K562 (cell line): ENCODE measurements around the gene UHMK1. TPM values are rescaled to one million over a fixed set of nuclear protein-coding genes. Genes with fewer than 3 reads are reported as not detected.

Experiments used
- ADNP ChIP-seq: fragments of 200-800 bp; sonication (Bioruptor generic); IDR thresholded peaks from 2 replicates; pipeline ENCODE4 v1.6.1; 2016; ENCODE audit warnings: missing genetic modification characterization, missing compliant biosample characterization
- ARID1B ChIP-seq: fragments of 450-650 bp; IDR thresholded peaks from 2 replicates; pipeline ENCODE4 v1.6.1; 2016; ENCODE audit warnings: antibody characterized with exemption, mild to moderate bottlenecking, inconsistent platforms
- CBFA2T2 ChIP-seq: fragments of 450-650 bp; conservative IDR thresholded peaks from 2 replicates; pipeline ENCODE4 v1.6.1; 2017; ENCODE audit warnings: mild to moderate bottlenecking
- CCNT2 ChIP-seq: IDR thresholded peaks from 2 replicates; pipeline ENCODE4 v1.6.1; 2011; ENCODE audit warnings: borderline replicate concordance, low read depth, mild to moderate bottlenecking, moderate library complexity, mixed read lengths, low read length; ENCODE audit not compliant: insufficient read length; ENCODE audit errors: extremely low read depth
- ELF1 ChIP-seq: fragments of 200-800 bp; sonication (Bioruptor generic); IDR thresholded peaks from 2 replicates; pipeline ENCODE4 v1.6.1; 2016; ENCODE audit warnings: missing genetic modification characterization, missing compliant biosample characterization
- FIP1L1 ChIP-seq: fragments of 200-400 bp; formaldehyde crosslinking; IDR thresholded peaks from 2 replicates; pipeline ENCODE4 v1.6.1; 2018; ENCODE audit warnings: mild to moderate bottlenecking, low read depth, low read length; ENCODE audit not compliant: poor library complexity, severe bottlenecking
- NCOR1 ChIP-seq: fragments of 450-650 bp; IDR thresholded peaks from 2 replicates; pipeline ENCODE4 v1.6.1; 2016; ENCODE audit warnings: mild to moderate bottlenecking, moderate library complexity
- NEUROD1 ChIP-seq: fragments of 150-350 bp; IDR thresholded peaks from 2 replicates; pipeline ENCODE4 v1.6.1; 2014; ENCODE audit warnings: borderline replicate concordance, low read length, low read depth; ENCODE audit not compliant: partially characterized antibody
- RBM14 ChIP-seq: fragments of 200-400 bp; formaldehyde crosslinking; IDR thresholded peaks from 2 replicates; pipeline ENCODE4 v1.6.1; 2018; ENCODE audit warnings: low read depth, mild to moderate bottlenecking, low read length, moderate library complexity, borderline replicate concordance; ENCODE audit not compliant: insufficient read depth
- SOX6 ChIP-seq: fragments of 450-650 bp; IDR thresholded peaks from 2 replicates; pipeline ENCODE4 v1.6.1; 2014; ENCODE audit warnings: mild to moderate bottlenecking
- STAT5B ChIP-seq: fragments of 250-450 bp; sonication (Bioruptor Pico); IDR thresholded peaks from 2 replicates; pipeline ENCODE4 v1.8.0; 2021; ENCODE audit warnings: mild to moderate bottlenecking, inconsistent platforms
- YY1 ChIP-seq, 3 experiments: IDR thresholded peaks; 2 replicates each; pipeline ENCODE4 v1.6.1; 2011; ENCODE audit warnings: low read length in 2 of 3, mild to moderate bottlenecking in 2 of 3, moderate library complexity in 2 of 3, borderline replicate concordance in 1 of 3, control low read depth in 1 of 3, low read depth in 1 of 3; ENCODE audit not compliant: insufficient read depth in 3 of 3, insufficient replicate concordance in 2 of 3, control insufficient read depth in 1 of 3, insufficient read length in 1 of 3; ENCODE audit errors: extremely low read depth in 1 of 3
- ZC3H8 ChIP-seq: fragments of 450-650 bp; IDR thresholded peaks from 2 replicates; pipeline ENCODE4 v1.6.1; 2017
- ZNF12 ChIP-seq: sonication (generic); formaldehyde crosslinking; IDR thresholded peaks from 2 replicates; pipeline ENCODE4 v1.4.0; 2020; ENCODE audit warnings: mild to moderate bottlenecking, missing genetic modification reagents
- ZNF561 ChIP-seq: fragments of 450-650 bp; formaldehyde crosslinking; conservative IDR thresholded peaks from 2 replicates; pipeline ENCODE4 v1.4.0; 2020; ENCODE audit warnings: mild to moderate bottlenecking, moderate library complexity
- ZNF586 ChIP-seq: fragments of 450-650 bp; formaldehyde crosslinking; conservative IDR thresholded peaks from 2 replicates; pipeline ENCODE4 v1.4.0; 2020; ENCODE audit warnings: mild to moderate bottlenecking, moderate library complexity
- polyA plus RNA-seq, 8 experiments: library from polyadenylated mRNA; depleted of rRNA in 4 of 8; stranded (reverse) in 5 of 8; unstranded in 3 of 8; fragments of >200 nt; fragmentation: Nextera tagmentation in 2 of 8; fragmentation: Illumina TruSeq in 1 of 8; extraction: Ambion mirVana in 2 of 8; extraction: Trizol in 1 of 8; gene quantifications; 2 replicates each; pipeline versions ENCODE4 v1.2.1 to v1.2.3, GENCODE V29; 2011 to 2014; ENCODE audit warnings: inconsistent platforms in 1 of 8, missing spikeins in 1 of 8
- total RNA-seq, 7 experiments: library from RNA; depleted of rRNA in 6 of 7; stranded (reverse); fragments of >200 nt in 6 of 7; fragmentation: Illumina TruSeq in 2 of 7; extraction: Trizol in 2 of 7; gene quantifications; 2 replicates each; pipeline versions ENCODE4 v1.2.1 to v1.2.3, GENCODE V29; 2011 to 2021; ENCODE audit warnings: low replicate concordance in 1 of 7
- TF ChIP-seq, protein P1 (sequence below): fragments of 250-450 bp; sonication (Bioruptor Pico); IDR thresholded peaks from 2 replicates; pipeline ENCODE4 v1.9.0; 2021; ENCODE audit warnings: mild to moderate bottlenecking
- TF ChIP-seq, protein P2 (sequence below): IDR thresholded peaks from 2 replicates; pipeline ENCODE4 v1.6.1; 2012; ENCODE audit warnings: low read depth, low read length, improper control_type of control experiment, borderline replicate concordance
- TF ChIP-seq, protein P3 (sequence below): fragments of 250-450 bp; sonication (Bioruptor Pico); IDR thresholded peaks from 2 replicates; pipeline ENCODE4 v1.4.0; 2020; ENCODE audit warnings: mild to moderate bottlenecking, moderate library complexity, borderline replicate concordance

UHMK1 gene
- total and polyA plus RNA-seq, 9 of the 15 experiments (the other 6 are each of a cell fraction or from before 2014, with no cell fraction given) = 13.1 to 72.4 (median 38.3) TPM

DNA sequence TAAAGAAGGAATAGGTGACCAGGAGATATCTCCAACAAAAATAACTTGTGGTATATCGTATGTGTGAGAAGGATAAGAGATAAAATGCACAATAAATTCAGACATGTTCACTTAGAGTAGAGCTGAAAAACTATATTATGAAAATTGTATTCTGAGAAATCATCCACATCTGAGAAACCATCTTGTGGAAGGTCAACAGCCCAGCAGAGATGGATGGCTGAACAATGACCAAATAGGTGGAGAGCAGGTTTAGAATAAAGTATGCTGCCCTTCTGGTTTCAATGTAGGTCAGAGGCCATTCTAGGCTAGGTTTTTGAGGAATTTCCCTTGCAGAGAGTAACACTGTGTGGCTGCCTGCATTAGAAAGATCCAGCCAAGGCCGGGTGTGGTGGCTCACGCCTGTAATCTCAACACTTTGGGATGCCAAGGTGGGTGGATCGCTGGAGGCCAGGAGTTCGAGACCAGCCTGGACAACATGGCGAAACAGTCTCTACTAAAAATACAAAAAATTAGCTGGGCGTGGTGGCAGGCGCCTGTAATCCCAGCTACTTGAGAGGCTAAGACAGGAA, 55.1 kb downstream of the UHMK1 start (continued):
- TF ChIP-seq, protein P1, sequence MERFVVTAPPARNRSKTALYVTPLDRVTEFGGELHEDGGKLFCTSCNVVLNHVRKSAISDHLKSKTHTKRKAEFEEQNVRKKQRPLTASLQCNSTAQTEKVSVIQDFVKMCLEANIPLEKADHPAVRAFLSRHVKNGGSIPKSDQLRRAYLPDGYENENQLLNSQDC = no peak
- TF ChIP-seq NCOR1 (peak; percentile 19; the same call in 1 of the 2 replicates), ZNF586 (CRISPR knock-in tag) (no peak), RBM14 (no peak), ZNF12 (no peak), SOX6 (peak; percentile 56; the same call in 1 of the 2 replicates), ADNP (tag) (0 out of 2 replicates have a peak, but pooled peaks have one; percentile 58), CCNT2 (peak; percentile 32), ELF1 (tag) (no peak), ZC3H8 (no peak), YY1 (IDR thresholded peaks at IDR 0.05; ENCODE audit: borderline replicate concordance in 1 of 3, control insufficient read depth in 1 of 3, extremely low read depth in 1 of 3, insufficient read depth in 3 of 3, insufficient read length in 1 of 3, insufficient replicate concordance in 2 of 3, low read depth in 1 of 3, low read length in 2 of 3) (peak in 1 of 3 experiments; percentile 16), FIP1L1 (no peak), NEUROD1 (no peak), CBFA2T2 (0 out of 2 replicates have a peak, but pooled peaks have one; percentile 18), ARID1B (peak; percentile 76), ZNF561 (no peak), STAT5B (CRISPR knock-in tag) (no peak)
- TF ChIP-seq, protein P2, sequence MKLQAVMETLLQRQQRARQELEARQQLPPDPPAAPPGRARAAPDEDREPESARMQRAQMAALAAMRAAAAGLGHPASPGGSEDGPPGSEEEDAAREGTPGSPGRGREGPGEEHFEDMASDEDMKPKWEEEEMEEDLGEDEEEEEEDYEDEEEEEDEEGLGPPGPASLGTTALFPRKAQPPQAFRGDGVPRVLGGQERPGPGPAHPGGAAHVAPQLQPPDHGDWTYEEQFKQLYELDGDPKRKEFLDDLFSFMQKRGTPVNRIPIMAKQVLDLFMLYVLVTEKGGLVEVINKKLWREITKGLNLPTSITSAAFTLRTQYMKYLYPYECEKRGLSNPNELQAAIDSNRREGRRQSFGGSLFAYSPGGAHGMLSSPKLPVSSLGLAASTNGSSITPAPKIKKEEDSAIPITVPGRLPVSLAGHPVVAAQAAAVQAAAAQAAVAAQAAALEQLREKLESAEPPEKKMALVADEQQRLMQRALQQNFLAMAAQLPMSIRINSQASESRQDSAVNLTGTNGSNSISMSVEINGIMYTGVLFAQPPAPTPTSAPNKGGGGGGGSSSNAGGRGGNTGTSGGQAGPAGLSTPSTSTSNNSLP = 0 out of 2 replicates have a peak, but pooled peaks have one; percentile 12
- TF ChIP-seq, protein P3, sequence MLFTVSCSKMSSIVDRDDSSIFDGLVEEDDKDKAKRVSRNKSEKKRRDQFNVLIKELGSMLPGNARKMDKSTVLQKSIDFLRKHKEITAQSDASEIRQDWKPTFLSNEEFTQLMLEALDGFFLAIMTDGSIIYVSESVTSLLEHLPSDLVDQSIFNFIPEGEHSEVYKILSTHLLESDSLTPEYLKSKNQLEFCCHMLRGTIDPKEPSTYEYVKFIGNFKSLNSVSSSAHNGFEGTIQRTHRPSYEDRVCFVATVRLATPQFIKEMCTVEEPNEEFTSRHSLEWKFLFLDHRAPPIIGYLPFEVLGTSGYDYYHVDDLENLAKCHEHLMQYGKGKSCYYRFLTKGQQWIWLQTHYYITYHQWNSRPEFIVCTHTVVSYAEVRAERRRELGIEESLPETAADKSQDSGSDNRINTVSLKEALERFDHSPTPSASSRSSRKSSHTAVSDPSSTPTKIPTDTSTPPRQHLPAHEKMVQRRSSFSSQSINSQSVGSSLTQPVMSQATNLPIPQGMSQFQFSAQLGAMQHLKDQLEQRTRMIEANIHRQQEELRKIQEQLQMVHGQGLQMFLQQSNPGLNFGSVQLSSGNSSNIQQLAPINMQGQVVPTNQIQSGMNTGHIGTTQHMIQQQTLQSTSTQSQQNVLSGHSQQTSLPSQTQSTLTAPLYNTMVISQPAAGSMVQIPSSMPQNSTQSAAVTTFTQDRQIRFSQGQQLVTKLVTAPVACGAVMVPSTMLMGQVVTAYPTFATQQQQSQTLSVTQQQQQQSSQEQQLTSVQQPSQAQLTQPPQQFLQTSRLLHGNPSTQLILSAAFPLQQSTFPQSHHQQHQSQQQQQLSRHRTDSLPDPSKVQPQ (CRISPR knock-in tag) = no peak
